HG03097 (cell line): ENCODE data around the gene ATP11B.

Experiments
- ATAC-seq: cut with Tn5 transposase; IDR thresholded peaks from one replicate; pipeline ENCODE4 v1.9.1; 2021; ENCODE audit not compliant: unreplicated experiment, low FRiP score

The ATP11B gene

GRCh38 chr3:182947888-182948287 is 154.6 kb downstream of the ATP11B start:
- ATAC-seq, result no peak

GRCh38 chr3:182948305-182948704 is 155.0 kb downstream of the ATP11B start:
- no peak for ATAC-seq

- no peak for ATAC-seq
Measured at GRCh38 chr3:182949688-182950087, 156.4 kb downstream of the ATP11B start.

- peak; percentile 73 for ATAC-seq
Measured at GRCh38 chr3:182954553-182955235, 161.4 kb downstream of the ATP11B start.

GRCh38 chr3:182957226-182957625 is 163.9 kb downstream of the ATP11B start:
- no peak for ATAC-seq

- ATAC-seq, result no peak
Measured at GRCh38 chr3:182957676-182958266, 164.5 kb downstream of the ATP11B start.

GRCh38 chr3:182959474-182960350 is 166.4 kb downstream of the ATP11B start:
- no peak for ATAC-seq

- ATAC-seq, result no peak
Measured at GRCh38 chr3:182962166-182962565, 168.9 kb downstream of the ATP11B start.

- no peak for ATAC-seq
Measured at GRCh38 chr3:182964179-182964578, 170.9 kb downstream of the ATP11B start.

GRCh38 chr3:182965861-182966366 is 172.6 kb downstream of the ATP11B start:
- ATAC-seq, result no peak

- ATAC-seq, result peak; percentile 57
Measured at GRCh38 chr3:182967218-182968204, 174.2 kb downstream of the ATP11B start.

GRCh38 chr3:182969277-182969676 is 176.0 kb downstream of the ATP11B start:
- ATAC-seq, result no peak

- no peak for ATAC-seq
Measured at GRCh38 chr3:182969853-182970252, 176.5 kb downstream of the ATP11B start.

GRCh38 chr3:182970811-182971418 is 177.6 kb downstream of the ATP11B start:
- ATAC-seq, result no peak
